ENCODE data around the gene FURIN.
"Not testable (repeated sequence)": the region's sequence is repeated elsewhere in the genome, so short reads cannot be mapped to it uniquely, and the experiment has no call there.

FURIN gene

DNA sequence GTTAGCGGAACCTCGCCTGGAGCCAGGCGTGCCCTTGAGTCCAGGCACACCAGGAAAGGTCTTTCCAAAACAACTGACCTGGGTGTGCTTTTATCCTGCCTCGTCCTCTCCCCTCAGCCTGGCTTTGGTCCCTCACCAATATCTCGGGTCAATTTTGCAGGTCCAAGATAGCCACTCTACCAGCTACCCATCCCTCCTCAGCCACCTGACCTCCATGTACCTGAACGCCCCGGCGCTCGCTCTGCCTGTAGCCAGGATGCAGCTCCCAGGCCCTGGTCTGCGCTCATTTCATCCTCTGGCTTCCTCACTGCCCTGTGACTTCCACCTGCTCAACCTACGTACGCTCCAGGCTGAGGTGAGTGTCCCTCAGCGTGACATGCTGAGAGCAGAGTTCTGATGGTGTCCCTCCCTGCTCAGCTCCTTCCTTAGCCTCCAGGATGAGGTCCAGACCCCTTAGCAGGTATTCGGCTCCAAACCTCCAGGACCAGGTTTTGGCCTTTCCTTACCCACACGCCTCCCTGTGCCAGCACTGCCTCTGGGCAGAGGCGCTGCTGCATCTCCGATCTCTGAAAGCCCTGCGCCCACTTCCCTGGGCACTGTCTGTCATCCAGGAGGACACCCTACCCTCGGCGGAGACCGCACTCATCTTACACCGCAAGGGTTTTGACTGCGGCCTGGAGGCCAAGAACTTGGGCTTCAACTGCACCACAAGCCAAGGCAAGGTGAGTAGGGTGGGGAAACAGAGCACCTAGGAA lies 49.8 kb downstream of the FURIN start:
- no peaks in the 10 kb centered on the region for H3K9me3 ChIP-seq (ENCODE audit: control insufficient read depth, insufficient read depth, low read length)
- H3K9ac ChIP-seq (ENCODE audit: low read depth, low read length), result no peak overlapping the region
- no peaks in the 10 kb centered on the region for H3K27me3 ChIP-seq (ENCODE audit: control insufficient read depth, insufficient read depth, low read length)
- peaks cover 9% of the 10 kb centered on the region for H3K36me3 ChIP-seq (ENCODE audit: control insufficient read depth, insufficient read depth, low read length)
- no peaks in the 10 kb centered on the region for H3K4me1 ChIP-seq (ENCODE audit: control insufficient read depth, insufficient read depth, low read length)
- H3K4me3 ChIP-seq (ENCODE audit: low read depth, low read length), result no peak overlapping the region

DNA sequence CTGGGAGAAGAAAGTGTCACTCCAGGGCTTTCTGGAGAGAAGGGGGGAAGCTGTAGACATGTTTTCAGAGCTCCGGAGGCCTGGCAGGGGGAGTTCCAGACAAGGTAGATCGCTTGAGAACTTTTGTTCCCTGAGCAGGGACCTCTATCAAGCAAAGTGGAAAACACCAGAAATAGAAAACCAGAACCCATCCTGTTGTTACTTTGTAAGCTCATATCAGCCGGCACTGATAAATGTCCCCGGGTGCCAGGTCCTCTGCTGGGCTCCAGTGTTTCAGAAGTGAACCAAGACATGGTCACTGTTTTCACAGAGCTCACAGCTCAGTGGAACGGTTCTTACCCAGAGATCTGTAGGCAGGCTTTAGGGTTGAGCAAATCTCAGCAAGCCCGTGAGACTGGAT lies 50.4 kb downstream of the FURIN start:
- H3K36me3 ChIP-seq (ENCODE audit: control insufficient read depth, insufficient read depth, low read length), result peaks cover 9% of the 10 kb centered on the region
- no peak overlapping the region for H3K4me3 ChIP-seq (ENCODE audit: low read depth, low read length)
- H3K9me3 ChIP-seq (ENCODE audit: control insufficient read depth, insufficient read depth, low read length), result no peaks in the 10 kb centered on the region
- H3K9ac ChIP-seq (ENCODE audit: low read depth, low read length), result no peak overlapping the region
- no peaks in the 10 kb centered on the region for H3K4me1 ChIP-seq (ENCODE audit: control insufficient read depth, insufficient read depth, low read length)
- H3K27me3 ChIP-seq (ENCODE audit: control insufficient read depth, insufficient read depth, low read length), result no peaks in the 10 kb centered on the region

DNA sequence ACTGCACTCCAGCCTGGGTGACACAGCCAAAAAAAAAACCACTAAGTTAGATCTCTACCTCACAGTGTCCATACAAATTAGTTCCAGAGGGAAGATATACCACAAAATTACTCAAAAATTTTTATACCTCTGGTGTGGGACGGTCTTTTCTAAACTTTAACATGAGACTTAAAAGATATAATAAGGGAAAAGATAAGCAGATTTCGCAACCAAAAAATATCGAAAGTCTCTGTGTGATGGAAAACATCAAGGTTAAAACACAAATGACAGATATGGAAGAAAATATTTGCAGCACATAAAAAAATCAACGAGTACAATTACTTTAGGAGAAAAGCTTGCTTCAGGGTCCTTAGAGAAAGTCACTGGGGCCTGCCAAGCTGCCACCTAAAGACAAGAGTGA lies 53.5 kb downstream of the FURIN start:
- Histone ChIP-seq H3K9me3 (ENCODE audit: control insufficient read depth, insufficient read depth, low read length) (no peaks in the 10 kb centered on the region), H3K4me3 (ENCODE audit: low read depth, low read length) (no peak overlapping the region), H3K36me3 (ENCODE audit: control insufficient read depth, insufficient read depth, low read length) (peaks cover 9% of the 10 kb centered on the region), H3K4me1 (ENCODE audit: control insufficient read depth, insufficient read depth, low read length) (no peaks in the 10 kb centered on the region), H3K9ac (ENCODE audit: low read depth, low read length) (no peak overlapping the region), H3K27me3 (ENCODE audit: control insufficient read depth, insufficient read depth, low read length) (no peaks in the 10 kb centered on the region)

DNA sequence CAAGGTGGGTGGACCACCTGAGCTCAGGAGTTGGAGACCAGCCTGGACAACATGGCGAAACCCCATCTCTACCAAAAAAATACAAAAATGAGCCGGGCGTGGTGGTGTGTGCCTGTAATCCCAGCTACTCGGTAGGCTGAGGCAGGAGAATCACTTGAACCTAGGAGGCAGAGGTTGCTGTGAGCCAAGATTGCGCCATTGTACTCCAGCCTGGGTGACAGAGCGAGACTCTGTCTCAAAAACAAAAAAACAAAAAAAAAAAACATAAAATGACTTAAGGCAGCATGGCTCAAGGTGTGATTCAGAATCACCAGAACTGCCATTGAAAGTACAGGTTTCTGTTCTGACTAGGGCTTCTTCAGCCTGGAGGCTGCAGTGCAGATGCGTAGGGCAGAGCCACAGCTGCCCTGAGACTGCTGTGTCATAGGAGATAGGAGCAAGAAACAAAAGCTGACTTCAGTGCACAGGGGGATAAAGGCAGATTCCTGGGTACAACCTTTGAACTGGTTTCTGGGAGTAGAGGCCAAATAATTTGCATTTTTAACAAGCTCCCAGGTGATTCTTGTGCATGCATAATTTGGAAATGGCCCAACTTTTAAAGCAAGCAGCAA lies 54.4 kb downstream of the FURIN start:
- not testable (repeated sequence) for H3K9me3 ChIP-seq (ENCODE audit: control insufficient read depth, insufficient read depth, low read length); H3K4me1 ChIP-seq (ENCODE audit: control insufficient read depth, insufficient read depth, low read length); H3K27me3 ChIP-seq (ENCODE audit: control insufficient read depth, insufficient read depth, low read length); H3K36me3 ChIP-seq (ENCODE audit: control insufficient read depth, insufficient read depth, low read length); H3K9ac ChIP-seq (ENCODE audit: low read depth, low read length); H3K4me3 ChIP-seq (ENCODE audit: low read depth, low read length)

DNA sequence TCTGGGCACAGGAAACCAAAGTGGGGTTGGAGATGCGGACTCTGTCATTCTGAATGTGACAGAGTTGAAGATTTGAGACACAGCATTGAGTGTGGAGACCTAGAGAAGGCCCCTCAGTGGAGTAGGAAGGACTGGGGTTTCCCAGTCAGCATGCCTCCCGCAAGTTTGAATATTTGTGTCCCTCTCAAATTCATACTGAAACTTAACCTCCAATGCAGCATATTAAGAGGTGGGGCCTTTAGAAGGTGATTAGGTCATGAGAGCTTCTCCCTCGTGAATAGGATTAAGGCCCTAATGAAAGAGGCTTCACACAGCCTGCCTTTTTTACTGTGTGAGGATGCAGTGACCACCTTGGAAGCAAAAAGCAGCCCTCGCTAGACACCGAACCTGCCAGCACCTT lies 56.0 kb downstream of the FURIN start:
- H3K9ac ChIP-seq (ENCODE audit: low read depth, low read length), result no peak overlapping the region
- no peaks in the 10 kb centered on the region for H3K4me1 ChIP-seq (ENCODE audit: control insufficient read depth, insufficient read depth, low read length)
- H3K9me3 ChIP-seq (ENCODE audit: control insufficient read depth, insufficient read depth, low read length), result no peaks in the 10 kb centered on the region
- H3K27me3 ChIP-seq (ENCODE audit: control insufficient read depth, insufficient read depth, low read length), result no peaks in the 10 kb centered on the region
- H3K4me3 ChIP-seq (ENCODE audit: low read depth, low read length), result no peak overlapping the region
- H3K36me3 ChIP-seq (ENCODE audit: control insufficient read depth, insufficient read depth, low read length), result peaks cover 7% of the 10 kb centered on the region

DNA sequence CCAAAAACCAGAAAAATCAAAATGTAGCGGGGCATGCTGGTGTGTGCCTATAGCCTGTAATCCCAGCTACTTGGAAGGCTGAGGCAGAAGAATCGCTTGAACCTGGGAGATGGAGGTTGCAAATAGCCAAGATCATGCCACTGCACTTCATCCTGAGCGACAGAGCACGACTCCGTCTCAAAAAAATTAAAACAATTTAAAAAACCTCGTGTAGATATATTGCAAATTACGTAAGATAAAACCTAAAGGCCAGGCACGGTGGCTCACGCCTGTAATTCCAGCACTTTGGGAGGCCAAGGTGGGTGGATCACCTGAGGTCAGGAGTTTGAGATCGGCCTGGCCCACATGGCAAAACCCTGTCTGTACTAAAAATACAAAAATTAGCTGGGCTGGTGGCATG lies 58.4 kb downstream of the FURIN start:
- H3K9ac ChIP-seq (ENCODE audit: low read depth, low read length); H3K36me3 ChIP-seq (ENCODE audit: control insufficient read depth, insufficient read depth, low read length); H3K27me3 ChIP-seq (ENCODE audit: control insufficient read depth, insufficient read depth, low read length); H3K4me1 ChIP-seq (ENCODE audit: control insufficient read depth, insufficient read depth, low read length); H3K9me3 ChIP-seq (ENCODE audit: control insufficient read depth, insufficient read depth, low read length); H3K4me3 ChIP-seq (ENCODE audit: low read depth, low read length): not testable (repeated sequence)

DNA sequence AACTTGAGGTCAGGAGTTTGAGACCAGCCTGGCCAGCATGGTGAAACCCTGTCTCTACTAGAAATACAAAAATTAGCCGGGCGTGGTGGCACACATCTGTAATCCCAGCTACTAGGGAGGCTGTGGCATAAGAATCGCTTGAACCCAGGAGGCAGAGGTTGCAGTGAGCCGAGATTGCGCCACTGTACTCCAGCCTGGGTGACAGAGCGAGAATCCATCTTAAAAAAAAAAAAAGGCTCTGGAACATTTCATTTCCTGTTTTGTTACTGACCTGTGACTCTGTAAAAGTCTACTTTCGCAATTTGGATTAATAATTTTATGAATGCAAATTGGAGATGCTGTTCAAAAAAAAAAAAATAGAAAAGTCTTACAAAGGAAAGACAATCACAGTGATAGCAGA lies 59.7 kb downstream of the FURIN start:
- H3K4me1 ChIP-seq (ENCODE audit: control insufficient read depth, insufficient read depth, low read length); H3K9ac ChIP-seq (ENCODE audit: low read depth, low read length); H3K9me3 ChIP-seq (ENCODE audit: control insufficient read depth, insufficient read depth, low read length); H3K36me3 ChIP-seq (ENCODE audit: control insufficient read depth, insufficient read depth, low read length); H3K4me3 ChIP-seq (ENCODE audit: low read depth, low read length); H3K27me3 ChIP-seq (ENCODE audit: control insufficient read depth, insufficient read depth, low read length): not testable (repeated sequence)

DNA sequence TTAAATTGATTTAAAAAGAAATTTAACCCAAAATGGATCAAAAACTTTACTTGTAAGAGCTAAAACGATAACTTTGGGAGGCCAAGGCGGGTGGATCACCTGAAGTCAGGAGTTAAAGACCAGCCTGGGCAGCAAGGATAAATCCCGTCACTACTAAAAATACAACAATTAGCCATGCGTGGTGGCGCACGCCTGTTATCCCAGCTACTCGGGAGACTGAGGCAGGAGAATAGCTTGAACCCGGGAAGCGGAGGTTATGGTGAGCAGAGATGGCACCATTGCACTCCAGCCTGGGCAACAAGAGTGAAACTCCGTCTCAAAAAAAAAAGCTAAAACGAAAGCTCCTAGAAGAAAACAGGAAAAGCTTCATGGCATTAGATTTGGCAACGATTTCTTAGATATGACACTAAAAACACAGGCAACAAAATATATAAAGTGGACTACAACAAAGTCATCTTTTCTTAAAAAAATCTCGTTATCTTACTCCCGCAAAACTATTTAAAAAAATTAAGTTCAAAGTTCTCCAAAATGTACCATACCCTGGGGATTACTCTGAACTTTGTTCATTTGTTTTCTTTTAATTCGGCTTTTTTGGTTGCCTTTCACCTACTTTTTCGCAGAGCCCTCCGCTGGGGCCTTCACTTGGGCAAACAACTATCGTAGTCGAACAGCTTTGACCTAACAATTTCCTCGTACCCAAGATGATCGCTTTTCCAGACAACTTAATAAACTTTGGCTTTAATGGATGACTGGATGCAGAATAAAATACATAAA lies 61.0 kb downstream of the FURIN start:
- no peak overlapping the region for H3K4me3 ChIP-seq (ENCODE audit: low read depth, low read length)
- H3K9me3 ChIP-seq (ENCODE audit: control insufficient read depth, insufficient read depth, low read length), result no peaks in the 10 kb centered on the region
- peaks cover 6% of the 10 kb centered on the region for H3K4me1 ChIP-seq (ENCODE audit: control insufficient read depth, insufficient read depth, low read length)
- H3K36me3 ChIP-seq (ENCODE audit: control insufficient read depth, insufficient read depth, low read length), result no peaks in the 10 kb centered on the region
- H3K27me3 ChIP-seq (ENCODE audit: control insufficient read depth, insufficient read depth, low read length), result peaks cover 10% of the 10 kb centered on the region
- no peak overlapping the region for H3K9ac ChIP-seq (ENCODE audit: low read depth, low read length)

DNA sequence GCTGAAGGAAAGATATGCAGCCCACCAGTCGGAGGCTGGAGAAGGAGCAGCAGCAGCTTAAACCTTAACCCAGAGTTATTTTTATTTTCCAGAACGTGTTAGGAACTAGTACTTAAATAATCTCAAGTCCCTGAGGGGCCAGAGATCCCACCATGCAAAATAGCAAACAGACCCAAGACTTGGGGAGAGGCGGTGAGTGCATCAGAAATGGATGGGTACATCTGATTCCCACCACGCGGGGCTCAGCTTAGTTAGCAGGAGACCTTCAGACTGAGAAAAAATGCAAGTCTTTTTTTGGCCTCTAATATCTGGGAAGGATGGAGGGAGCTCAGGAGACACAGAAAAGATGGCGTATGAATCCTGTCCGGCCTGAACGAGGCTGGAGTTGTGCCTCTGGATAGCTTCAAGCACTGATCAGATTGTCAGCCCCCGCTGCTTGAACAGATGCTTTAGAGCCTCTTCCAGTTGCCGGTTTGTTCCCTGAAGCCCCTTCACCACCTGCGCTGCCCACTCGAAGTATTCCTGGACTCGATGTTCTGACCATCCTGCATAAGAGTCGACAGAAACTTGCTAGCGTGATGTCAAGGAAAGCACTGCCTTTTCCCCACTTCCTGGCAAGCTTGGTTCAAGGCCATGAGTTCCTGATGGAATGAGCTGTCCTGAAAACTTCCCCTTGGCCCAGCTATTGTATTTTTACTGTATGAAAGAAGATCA lies 62.6 kb downstream of the FURIN start:
- Histone ChIP-seq H3K27me3 (ENCODE audit: control insufficient read depth, insufficient read depth, low read length) (peaks cover 10% of the 10 kb centered on the region), H3K9ac (ENCODE audit: low read depth, low read length) (no peak overlapping the region), H3K9me3 (ENCODE audit: control insufficient read depth, insufficient read depth, low read length) (no peaks in the 10 kb centered on the region), H3K4me3 (ENCODE audit: low read depth, low read length) (no peak overlapping the region), H3K36me3 (ENCODE audit: control insufficient read depth, insufficient read depth, low read length) (no peaks in the 10 kb centered on the region), H3K4me1 (ENCODE audit: control insufficient read depth, insufficient read depth, low read length) (peaks cover 6% of the 10 kb centered on the region)

DNA sequence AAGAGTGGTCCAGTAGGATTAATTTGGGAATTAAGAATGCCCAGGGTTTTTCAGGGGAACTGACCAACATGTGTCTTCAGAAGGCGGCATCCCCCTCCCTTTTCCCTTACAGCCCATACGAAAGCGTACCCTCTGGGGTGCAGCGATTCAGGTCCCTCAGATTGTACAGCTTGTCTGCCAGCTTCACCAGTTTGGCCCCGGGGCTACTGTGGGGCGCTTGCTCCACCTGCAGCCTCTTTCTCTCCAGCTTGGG lies 63.1 kb downstream of the FURIN start:
- Histone ChIP-seq H3K27me3 (ENCODE audit: control insufficient read depth, insufficient read depth, low read length) (peaks cover 10% of the 10 kb centered on the region), H3K4me3 (ENCODE audit: low read depth, low read length) (peak overlapping the region; percentile 83), H3K9me3 (ENCODE audit: control insufficient read depth, insufficient read depth, low read length) (no peaks in the 10 kb centered on the region), H3K36me3 (ENCODE audit: control insufficient read depth, insufficient read depth, low read length) (no peaks in the 10 kb centered on the region), H3K9ac (ENCODE audit: low read depth, low read length) (no peak overlapping the region), H3K4me1 (ENCODE audit: control insufficient read depth, insufficient read depth, low read length) (peaks cover 10% of the 10 kb centered on the region)

DNA sequence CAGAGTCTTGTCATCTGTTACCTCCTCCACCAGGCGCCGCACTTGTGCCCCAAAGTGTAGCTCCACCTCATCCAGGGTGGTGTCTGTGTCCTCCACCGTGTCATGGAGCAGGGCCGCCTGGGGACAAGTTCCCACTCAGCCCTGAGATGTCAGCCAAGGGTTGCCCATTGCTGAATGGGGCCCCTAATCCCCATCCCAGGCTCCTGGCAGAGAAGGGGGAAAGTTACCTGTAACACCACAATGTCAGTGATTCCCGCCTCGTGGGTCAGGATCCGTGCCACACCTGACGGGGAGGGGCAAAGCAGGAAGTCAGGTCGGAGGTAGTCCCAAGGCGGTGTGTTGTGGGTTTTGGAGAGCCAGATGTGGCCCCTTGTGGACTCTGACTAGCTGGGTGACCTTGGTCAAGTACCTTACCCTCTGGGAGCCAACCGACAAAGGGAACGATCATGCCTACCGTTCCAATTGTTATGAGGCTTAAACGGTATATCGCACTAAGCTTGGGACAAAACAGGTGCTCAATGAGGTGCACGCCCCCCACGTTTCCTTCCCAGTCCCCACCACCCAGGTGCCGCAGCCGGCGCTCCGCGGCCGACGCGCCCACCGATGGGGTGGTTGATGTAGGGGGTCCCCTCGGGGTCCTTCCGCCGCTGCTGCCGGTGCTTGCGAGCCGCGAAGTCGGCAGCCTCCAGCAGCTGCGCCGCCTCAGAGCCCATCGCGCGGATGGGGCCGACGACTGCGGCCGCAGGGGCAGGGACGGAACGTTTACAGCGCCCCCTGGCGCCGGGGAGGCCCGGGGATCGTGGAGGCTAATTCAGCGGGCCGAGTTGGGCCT lies 63.7 kb downstream of the FURIN start, which contains the start of gene HDDC3:
Gene HDDC3, minus strand, starts transcription at position 722 of the 832 bp plus-strand sequence. Its CDS starts 9 bp downstream, at position 713.
- H3K4me3 ChIP-seq (ENCODE audit: low read depth, low read length), result peak within 1 kb of the TSS; percentile 83
- peaks cover 10% of the 10 kb centered on the region for H3K27me3 ChIP-seq (ENCODE audit: control insufficient read depth, insufficient read depth, low read length)
- H3K36me3 ChIP-seq (ENCODE audit: control insufficient read depth, insufficient read depth, low read length), result no peaks in the 10 kb centered on the region
- no peak within 1 kb of the TSS for H3K9ac ChIP-seq (ENCODE audit: low read depth, low read length)
- H3K4me1 ChIP-seq (ENCODE audit: control insufficient read depth, insufficient read depth, low read length), result peaks cover 14% of the 10 kb centered on the region
- H3K9me3 ChIP-seq (ENCODE audit: control insufficient read depth, insufficient read depth, low read length), result no peaks in the 10 kb centered on the region
